ENCODE data around the gene MDGA2. TPM values are rescaled to one million over a fixed set of nuclear protein-coding genes. Genes with fewer than 3 reads are reported as not detected.

MDGA2 gene
- total RNA-seq, 1 donor from 2014 or later: 2.4 TPM

DNA sequence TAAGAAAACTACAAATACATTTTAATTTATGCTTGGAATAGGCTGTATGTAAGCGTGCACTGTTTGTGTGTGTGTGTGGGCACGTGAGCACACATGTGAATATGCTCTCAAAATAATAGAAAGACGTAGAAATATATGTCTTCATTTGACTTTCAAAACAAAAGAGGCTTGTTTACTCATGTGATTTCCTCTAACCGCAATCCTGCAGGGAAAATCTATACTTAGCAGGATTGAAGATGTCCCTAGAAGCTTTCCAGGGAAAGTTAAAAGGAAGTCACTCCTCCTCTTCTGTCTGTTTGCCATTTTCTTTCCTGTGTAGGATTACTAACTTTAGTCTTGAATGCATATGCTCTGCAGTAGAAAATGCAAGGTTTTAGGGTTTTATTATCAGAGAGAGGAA, 404.7 kb downstream of the MDGA2 start:
- H3K36me3 Mint-ChIP-seq (ENCODE audit: low read depth, unreplicated experiment): no peaks in the 10 kb centered on the region
- H3K27me3 Mint-ChIP-seq (ENCODE audit: low read depth, unreplicated experiment): no peaks in the 10 kb centered on the region
- Histone ChIP-seq H4K20me1 (ENCODE audit: insufficient read depth, low read length) (no peaks in the 10 kb centered on the region), H2AFZ (ENCODE audit: low read depth, low read length) (no peak overlapping the region), H3K9ac (ENCODE audit: low read length) (no peak overlapping the region), H3K4me2 (ENCODE audit: low read length) (no peak overlapping the region), H3K36me3 (ENCODE audit: insufficient read depth, low read length) (no peaks in the 10 kb centered on the region), H3K4me3 (ENCODE audit: insufficient read depth, low read depth, low read length) (no peak overlapping the region), H3K79me2 (ENCODE audit: insufficient read depth, low read length) (no peaks in the 10 kb centered on the region), H3K27me3 (ENCODE audit: insufficient read depth, low read length) (no peaks in the 10 kb centered on the region), H3K27ac (ENCODE audit: low read depth, low read length) (no peak overlapping the region), H3K9me3 (ENCODE audit: insufficient read depth, low read depth, low read length) (no peaks in the 10 kb centered on the region), H3K4me1 (ENCODE audit: insufficient read depth, low read length) (no peaks in the 10 kb centered on the region)
- H3K4me3 Mint-ChIP-seq (ENCODE audit: unreplicated experiment): no peak overlapping the region
- TF ChIP-seq, protein P1, sequence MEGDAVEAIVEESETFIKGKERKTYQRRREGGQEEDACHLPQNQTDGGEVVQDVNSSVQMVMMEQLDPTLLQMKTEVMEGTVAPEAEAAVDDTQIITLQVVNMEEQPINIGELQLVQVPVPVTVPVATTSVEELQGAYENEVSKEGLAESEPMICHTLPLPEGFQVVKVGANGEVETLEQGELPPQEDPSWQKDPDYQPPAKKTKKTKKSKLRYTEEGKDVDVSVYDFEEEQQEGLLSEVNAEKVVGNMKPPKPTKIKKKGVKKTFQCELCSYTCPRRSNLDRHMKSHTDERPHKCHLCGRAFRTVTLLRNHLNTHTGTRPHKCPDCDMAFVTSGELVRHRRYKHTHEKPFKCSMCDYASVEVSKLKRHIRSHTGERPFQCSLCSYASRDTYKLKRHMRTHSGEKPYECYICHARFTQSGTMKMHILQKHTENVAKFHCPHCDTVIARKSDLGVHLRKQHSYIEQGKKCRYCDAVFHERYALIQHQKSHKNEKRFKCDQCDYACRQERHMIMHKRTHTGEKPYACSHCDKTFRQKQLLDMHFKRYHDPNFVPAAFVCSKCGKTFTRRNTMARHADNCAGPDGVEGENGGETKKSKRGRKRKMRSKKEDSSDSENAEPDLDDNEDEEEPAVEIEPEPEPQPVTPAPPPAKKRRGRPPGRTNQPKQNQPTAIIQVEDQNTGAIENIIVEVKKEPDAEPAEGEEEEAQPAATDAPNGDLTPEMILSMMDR (IDR thresholded peaks at IDR 0.05; ENCODE audit: insufficient read depth, low read depth, low read length): no peak
- no peak for TF ChIP-seq EZH2 (IDR thresholded peaks at IDR 0.05; ENCODE audit: insufficient read depth, low read length)
- no peak for FAIRE-seq
- H3K9me3 Mint-ChIP-seq (ENCODE audit: unreplicated experiment): no peaks in the 10 kb centered on the region
- DNase-seq (ENCODE audit: low read depth): no peak
- H3K27ac Mint-ChIP-seq (ENCODE audit: unreplicated experiment): peak overlapping the region; percentile 7
- peaks cover 9% of the 10 kb centered on the region for H3K4me1 Mint-ChIP-seq (ENCODE audit: low read depth, unreplicated experiment)

DNA sequence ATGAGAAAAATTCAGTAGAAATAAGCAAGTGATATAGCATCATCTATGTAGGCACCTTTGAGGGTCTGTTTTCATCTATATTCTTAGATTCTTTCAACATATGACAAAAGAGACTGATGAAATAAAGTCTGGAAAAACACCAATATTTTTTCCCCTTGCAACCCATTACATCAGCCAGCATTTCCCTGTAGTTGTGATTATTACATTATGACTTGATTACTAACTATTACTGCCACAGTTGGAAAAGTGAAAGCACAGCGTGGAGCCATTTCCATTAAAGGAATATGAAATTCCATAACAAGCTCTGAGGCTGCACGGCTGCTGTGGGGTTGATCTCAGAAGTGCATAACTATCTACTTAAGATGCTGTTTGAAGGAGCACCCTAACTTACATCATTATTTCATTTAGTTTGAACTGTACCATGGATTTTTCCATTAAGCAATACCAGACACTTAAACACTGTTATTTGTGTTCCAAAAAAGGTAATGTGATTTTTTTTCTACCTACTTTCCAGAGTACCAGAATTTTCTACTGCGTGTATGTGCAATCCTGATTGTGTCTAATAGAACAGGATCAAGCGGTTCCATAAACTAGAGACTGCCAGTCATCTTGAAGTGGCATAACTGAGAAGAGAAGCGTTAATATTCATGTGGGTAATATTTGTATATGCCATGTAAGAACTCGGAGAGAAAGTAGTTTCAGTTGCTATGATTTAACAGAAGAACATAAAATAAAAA, 405.5 kb downstream of the MDGA2 start:
- peaks cover 9% of the 10 kb centered on the region for H3K4me1 Mint-ChIP-seq (ENCODE audit: low read depth, unreplicated experiment)
- Histone ChIP-seq H2AFZ (ENCODE audit: low read depth, low read length) (no peak overlapping the region), H3K36me3 (ENCODE audit: insufficient read depth, low read length) (no peaks in the 10 kb centered on the region), H3K4me2 (ENCODE audit: low read length) (peak overlapping the region; percentile 4), H3K4me1 (ENCODE audit: insufficient read depth, low read length) (no peaks in the 10 kb centered on the region), H3K4me3 (ENCODE audit: insufficient read depth, low read depth, low read length) (no peak overlapping the region), H3K9me3 (ENCODE audit: insufficient read depth, low read depth, low read length) (no peaks in the 10 kb centered on the region), H3K9ac (ENCODE audit: low read length) (no peak overlapping the region), H3K27me3 (ENCODE audit: insufficient read depth, low read length) (no peaks in the 10 kb centered on the region), H3K79me2 (ENCODE audit: insufficient read depth, low read length) (no peaks in the 10 kb centered on the region), H3K27ac (ENCODE audit: low read depth, low read length) (no peak overlapping the region), H4K20me1 (ENCODE audit: insufficient read depth, low read length) (no peaks in the 10 kb centered on the region)
- H3K4me3 Mint-ChIP-seq (ENCODE audit: unreplicated experiment): no peak overlapping the region
- no peak for FAIRE-seq
- TF ChIP-seq, protein P1 (IDR thresholded peaks at IDR 0.05; ENCODE audit: insufficient read depth, low read depth, low read length): no peak
- no peak for TF ChIP-seq EZH2 (IDR thresholded peaks at IDR 0.05; ENCODE audit: insufficient read depth, low read length)
- H3K9me3 Mint-ChIP-seq (ENCODE audit: unreplicated experiment): no peaks in the 10 kb centered on the region
- no peaks in the 10 kb centered on the region for H3K36me3 Mint-ChIP-seq (ENCODE audit: low read depth, unreplicated experiment)
- DNase-seq (ENCODE audit: low read depth): no peak
- no peaks in the 10 kb centered on the region for H3K27me3 Mint-ChIP-seq (ENCODE audit: low read depth, unreplicated experiment)
- H3K27ac Mint-ChIP-seq (ENCODE audit: unreplicated experiment): peak overlapping the region; percentile 54

DNA sequence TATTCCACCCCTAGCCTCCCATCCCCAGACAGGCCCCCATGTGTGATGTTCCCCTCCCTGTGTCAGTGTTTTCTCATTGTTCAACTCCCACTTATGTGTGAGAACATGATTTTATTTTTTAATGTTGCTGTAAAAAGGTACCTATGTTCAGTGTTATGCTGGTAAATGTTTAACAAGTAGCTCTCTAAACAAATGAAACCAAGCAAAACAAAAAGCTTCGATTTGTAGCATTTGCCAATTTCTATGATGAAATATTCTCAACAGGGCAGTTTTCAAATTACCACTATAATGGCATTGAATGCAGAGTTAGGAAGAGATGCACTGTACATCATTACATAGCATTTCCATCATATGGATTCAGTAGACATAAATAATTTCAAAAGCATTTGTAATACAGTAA, 410.6 kb downstream of the MDGA2 start:
- Mint-ChIP-seq H3K27ac (ENCODE audit: unreplicated experiment) (no peak overlapping the region), H3K4me3 (ENCODE audit: unreplicated experiment) (no peak overlapping the region), H3K4me1 (ENCODE audit: low read depth, unreplicated experiment) (peaks cover 9% of the 10 kb centered on the region), H3K36me3 (ENCODE audit: low read depth, unreplicated experiment) (no peaks in the 10 kb centered on the region), H3K9me3 (ENCODE audit: unreplicated experiment) (no peaks in the 10 kb centered on the region), H3K27me3 (ENCODE audit: low read depth, unreplicated experiment) (no peaks in the 10 kb centered on the region)
- H2AFZ ChIP-seq (ENCODE audit: low read depth, low read length): no peak overlapping the region
- no peak overlapping the region for H3K4me2 ChIP-seq (ENCODE audit: low read length)
- H3K4me1 ChIP-seq (ENCODE audit: insufficient read depth, low read length): no peaks in the 10 kb centered on the region
- H3K4me3 ChIP-seq (ENCODE audit: insufficient read depth, low read depth, low read length): no peak overlapping the region
- no peaks in the 10 kb centered on the region for H3K79me2 ChIP-seq (ENCODE audit: insufficient read depth, low read length)
- H3K9ac ChIP-seq (ENCODE audit: low read length): no peak overlapping the region
- no peaks in the 10 kb centered on the region for H3K27me3 ChIP-seq (ENCODE audit: insufficient read depth, low read length)
- no peak overlapping the region for H3K27ac ChIP-seq (ENCODE audit: low read depth, low read length)
- DNase-seq (ENCODE audit: low read depth) (no peak), FAIRE-seq (no peak)
- TF ChIP-seq, protein P1 (IDR thresholded peaks at IDR 0.05; ENCODE audit: insufficient read depth, low read depth, low read length): no peak
- TF ChIP-seq EZH2 (IDR thresholded peaks at IDR 0.05; ENCODE audit: insufficient read depth, low read length): no peak
- H3K36me3 ChIP-seq (ENCODE audit: insufficient read depth, low read length): no peaks in the 10 kb centered on the region
- H3K9me3 ChIP-seq (ENCODE audit: insufficient read depth, low read depth, low read length): no peaks in the 10 kb centered on the region
- H4K20me1 ChIP-seq (ENCODE audit: insufficient read depth, low read length): no peaks in the 10 kb centered on the region
